Mucosa of descending colon (tissue), 3 donors: Measurements from ENCODE around the gene PPARD. TPM values are rescaled to one million over a fixed set of nuclear protein-coding genes. Genes with fewer than 3 reads are reported as not detected.

Source experiments
- ATAC-seq: fragments of 200-7000 bp; cut with Tn5 transposase; one replicate; pipeline ENCODE4 v1.9.1; 2020; ENCODE audit warnings: mild to moderate bottlenecking, moderate library complexity
- DNase-seq, 3 donors: peaks; one replicate each; pipeline ENCODE4 v3.0.0-alpha.2; 2020
- H3K36me3 ChIP-seq: fragments of 200-600 bp; one replicate; pipeline ENCODE4 v1.8.0; 2021; ENCODE audit warnings: low read depth, mild to moderate bottlenecking
- H3K4me1 ChIP-seq: fragments of 200-600 bp; one replicate; pipeline ENCODE4 v1.8.0; 2021; ENCODE audit warnings: low read depth, mild to moderate bottlenecking
- H3K4me3 ChIP-seq: fragments of 200-600 bp; one replicate; pipeline ENCODE4 v1.8.0; 2021; ENCODE audit warnings: mild to moderate bottlenecking
- H3K9me3 ChIP-seq: fragments of 200-600 bp; one replicate; pipeline ENCODE4 v1.8.0; 2021; ENCODE audit warnings: mild to moderate bottlenecking
- intact Hi-C, 2 donors: fragments of 100-400 bp; cut with DNase I in 1 of 2; cut with micrococcal nuclease in 1 of 2; formaldehyde crosslinking; loops; one replicate each; pipeline versions ENCODE4 v1.11.0 to v1.11.1; 2022; cut with DNase I, micrococcal nuclease
- total RNA-seq, 3 donors: library from RNA; stranded (reverse); fragmentation: NEBNext Ultra II Directional in 2 of 3; extraction: Animal tissue kit (Norgen Biotek cat#: 25700) in 2 of 3; gene quantifications; one replicate each; pipeline versions ENCODE4 v1.2.1 to v1.2.4, GENCODE V29; 2021 to 2023
- TF ChIP-seq, protein P1 (sequence below): fragments of 200-600 bp; IDR thresholded peaks from one replicate; pipeline ENCODE4 v1.8.0; 2022; ENCODE audit warnings: antibody characterized with exemption, mild to moderate bottlenecking
- donor health status: DM: no; HTN: no; CAD: no; lungs with moderate emphysema.
- donor health status: DM: no; HTN: no; CAD: no.
- donor health status: DM: no; HTN: yes; CAD: no.

PPARD gene
- total RNA-seq, 3 donors from 2014 or later = 44.4 to 66.7 (median 65.6) TPM

DNA sequence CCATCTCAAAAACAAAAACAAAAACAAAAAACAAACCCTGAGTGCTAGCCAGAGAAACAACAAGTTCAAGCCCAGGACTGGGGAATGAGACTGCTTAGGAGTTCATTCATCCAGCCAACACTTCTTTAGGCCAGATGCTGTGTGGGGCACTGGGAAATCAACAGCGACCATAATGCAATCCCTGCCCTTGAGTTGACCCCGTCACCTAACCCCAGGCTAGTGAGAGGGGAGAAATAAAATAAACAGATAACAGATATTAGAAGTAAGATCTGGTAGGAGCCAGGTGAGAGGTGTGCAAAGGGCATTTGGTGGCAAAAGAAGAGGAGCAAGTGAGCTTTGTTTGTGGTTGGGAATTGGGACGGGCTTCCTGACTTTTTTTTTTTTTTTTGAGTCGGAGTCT, 120.9 kb downstream of the PPARD start:
- intact Hi-C loops = no loop called here

DNA sequence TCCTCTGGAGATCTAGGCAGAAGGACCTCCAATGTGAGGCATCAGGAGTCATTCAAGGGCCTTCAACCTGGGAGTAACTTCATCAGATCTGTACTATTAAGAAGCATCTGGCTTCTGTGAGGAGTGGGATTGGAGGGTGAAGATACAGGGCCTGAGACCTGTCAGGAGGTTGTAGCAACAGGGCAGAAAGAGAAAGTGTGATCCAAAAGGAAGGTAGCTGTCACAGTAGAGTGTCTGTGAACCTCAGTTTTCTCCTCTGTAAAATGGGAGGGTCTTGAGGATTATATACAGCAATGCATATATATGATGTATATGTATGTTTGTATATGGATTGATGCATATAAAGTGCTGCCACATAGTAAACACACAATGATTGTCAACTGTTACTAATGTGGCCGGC, 123.3 kb downstream of the PPARD start:
- peaks cover 10% of the 10 kb centered on the region for H3K4me1 ChIP-seq
- H3K36me3 ChIP-seq = no peaks in the 10 kb centered on the region
- TF ChIP-seq, protein P1, sequence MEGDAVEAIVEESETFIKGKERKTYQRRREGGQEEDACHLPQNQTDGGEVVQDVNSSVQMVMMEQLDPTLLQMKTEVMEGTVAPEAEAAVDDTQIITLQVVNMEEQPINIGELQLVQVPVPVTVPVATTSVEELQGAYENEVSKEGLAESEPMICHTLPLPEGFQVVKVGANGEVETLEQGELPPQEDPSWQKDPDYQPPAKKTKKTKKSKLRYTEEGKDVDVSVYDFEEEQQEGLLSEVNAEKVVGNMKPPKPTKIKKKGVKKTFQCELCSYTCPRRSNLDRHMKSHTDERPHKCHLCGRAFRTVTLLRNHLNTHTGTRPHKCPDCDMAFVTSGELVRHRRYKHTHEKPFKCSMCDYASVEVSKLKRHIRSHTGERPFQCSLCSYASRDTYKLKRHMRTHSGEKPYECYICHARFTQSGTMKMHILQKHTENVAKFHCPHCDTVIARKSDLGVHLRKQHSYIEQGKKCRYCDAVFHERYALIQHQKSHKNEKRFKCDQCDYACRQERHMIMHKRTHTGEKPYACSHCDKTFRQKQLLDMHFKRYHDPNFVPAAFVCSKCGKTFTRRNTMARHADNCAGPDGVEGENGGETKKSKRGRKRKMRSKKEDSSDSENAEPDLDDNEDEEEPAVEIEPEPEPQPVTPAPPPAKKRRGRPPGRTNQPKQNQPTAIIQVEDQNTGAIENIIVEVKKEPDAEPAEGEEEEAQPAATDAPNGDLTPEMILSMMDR = no peak
- no peak for ATAC-seq
- no peak overlapping the region for H3K4me3 ChIP-seq
- H3K9me3 ChIP-seq = no peaks in the 10 kb centered on the region
- intact Hi-C loops = no loop called here
- no peak for DNase-seq

More for the DNA sequence above, 120.9 kb downstream of the PPARD start:
- TF ChIP-seq, protein P1 = no peak
- Histone ChIP-seq H3K4me1 (peaks cover 4% of the 10 kb centered on the region), H3K4me3 (no peak overlapping the region), H3K9me3 (no peaks in the 10 kb centered on the region), H3K36me3 (no peaks in the 10 kb centered on the region)
- ATAC-seq = no peak
- no peak for DNase-seq

DNA sequence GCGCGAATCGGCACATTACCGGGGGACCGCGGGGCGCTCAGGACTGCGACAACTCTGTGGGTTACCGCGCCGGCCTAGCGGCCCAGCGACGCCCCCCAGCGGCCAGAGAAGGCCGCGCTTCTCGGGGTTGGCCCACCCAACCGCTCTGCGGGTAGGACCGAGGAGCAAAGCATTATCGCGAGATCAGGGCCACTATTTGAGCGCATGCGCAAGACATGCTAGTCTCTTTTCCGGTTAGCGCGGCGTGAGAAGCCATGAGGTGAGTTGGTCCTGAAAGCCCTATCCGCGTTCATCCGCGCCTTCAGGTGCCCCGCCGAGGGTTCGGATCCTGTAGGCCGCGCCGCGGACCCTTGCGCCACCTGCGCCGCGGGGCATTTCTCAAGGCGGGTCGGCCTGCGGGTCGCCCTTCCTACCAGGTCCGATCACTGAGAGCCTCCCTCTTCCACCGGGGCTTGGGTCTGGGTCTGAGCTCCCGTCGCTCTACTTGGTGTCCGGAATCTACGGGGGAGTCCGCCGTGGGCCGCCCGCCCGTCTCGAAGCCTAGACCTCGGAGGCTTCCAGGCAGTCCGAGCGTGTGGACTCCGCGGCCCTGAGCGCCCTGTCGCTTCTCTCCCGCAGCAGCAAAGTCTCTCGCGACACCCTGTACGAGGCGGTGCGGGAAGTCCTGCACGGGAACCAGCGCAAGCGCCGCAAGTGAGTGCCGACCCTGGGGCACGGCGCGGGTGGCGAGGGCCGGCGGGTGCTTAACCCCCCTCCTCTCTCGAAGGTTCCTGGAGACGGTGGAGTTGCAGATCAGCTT, 126.0 kb downstream of the PPARD start, which contains the start of gene RPL10A:
Gene RPL10A (plus strand): TSS at position 221 of the 799 bp plus-strand sequence. CDS start 34 bp downstream, at position 255.
- intact Hi-C loops = no loop called here
- H3K9me3 ChIP-seq = no peaks in the 10 kb centered on the region
- H3K36me3 ChIP-seq = peaks cover 3% of the 10 kb centered on the region
- peaks cover 20% of the 10 kb centered on the region for H3K4me1 ChIP-seq
- DNase-seq (peak; percentile 96 to 97 (median 97)), ATAC-seq (peak; percentile 93)
- TF ChIP-seq, protein P1 = peak; percentile 96
- peak within 1 kb of the TSS; percentile 66 for H3K4me3 ChIP-seq

DNA sequence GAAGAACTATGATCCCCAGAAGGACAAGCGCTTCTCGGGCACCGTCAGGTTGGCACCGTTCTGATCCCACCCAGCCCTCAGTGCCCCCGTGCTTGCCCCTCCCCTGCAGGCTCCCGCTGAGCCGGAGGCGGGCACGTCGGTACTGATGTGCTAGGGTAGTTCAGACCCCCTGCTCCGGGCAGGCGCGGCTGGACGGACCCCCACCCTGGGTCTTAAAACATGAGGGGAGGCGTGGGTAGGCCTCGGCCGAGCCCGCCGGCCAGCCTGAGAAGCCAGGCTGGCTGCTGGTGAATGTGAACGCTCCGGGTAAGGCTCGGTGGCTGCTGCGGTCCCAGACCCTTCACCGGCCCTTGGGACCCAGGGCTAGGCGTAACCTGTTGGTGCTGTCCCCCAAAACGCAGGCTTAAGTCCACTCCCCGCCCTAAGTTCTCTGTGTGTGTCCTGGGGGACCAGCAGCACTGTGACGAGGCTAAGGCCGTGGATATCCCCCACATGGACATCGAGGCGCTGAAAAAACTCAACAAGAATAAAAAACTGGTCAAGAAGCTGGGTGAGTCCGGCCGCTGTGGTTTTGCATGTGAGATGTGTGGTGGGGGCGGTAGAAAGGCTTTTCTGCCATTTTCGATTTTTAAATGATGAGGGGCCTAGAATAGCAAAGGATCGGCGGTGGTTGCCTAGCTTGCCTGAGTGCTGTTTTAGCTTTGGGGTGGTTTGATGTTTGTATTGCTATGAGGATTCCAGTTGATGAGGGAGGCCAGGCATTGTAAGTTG, 126.8 kb downstream of the PPARD start:
- H3K36me3 ChIP-seq = peaks cover 3% of the 10 kb centered on the region
- peak overlapping the region; percentile 66 for H3K4me3 ChIP-seq
- intact Hi-C loops = no loop called here
- ATAC-seq (peak; percentile 29), DNase-seq (peak in 1 of 3 donors; percentile 74)
- TF ChIP-seq, protein P1 = no peak
- H3K9me3 ChIP-seq = no peaks in the 10 kb centered on the region
- peaks cover 20% of the 10 kb centered on the region for H3K4me1 ChIP-seq

DNA sequence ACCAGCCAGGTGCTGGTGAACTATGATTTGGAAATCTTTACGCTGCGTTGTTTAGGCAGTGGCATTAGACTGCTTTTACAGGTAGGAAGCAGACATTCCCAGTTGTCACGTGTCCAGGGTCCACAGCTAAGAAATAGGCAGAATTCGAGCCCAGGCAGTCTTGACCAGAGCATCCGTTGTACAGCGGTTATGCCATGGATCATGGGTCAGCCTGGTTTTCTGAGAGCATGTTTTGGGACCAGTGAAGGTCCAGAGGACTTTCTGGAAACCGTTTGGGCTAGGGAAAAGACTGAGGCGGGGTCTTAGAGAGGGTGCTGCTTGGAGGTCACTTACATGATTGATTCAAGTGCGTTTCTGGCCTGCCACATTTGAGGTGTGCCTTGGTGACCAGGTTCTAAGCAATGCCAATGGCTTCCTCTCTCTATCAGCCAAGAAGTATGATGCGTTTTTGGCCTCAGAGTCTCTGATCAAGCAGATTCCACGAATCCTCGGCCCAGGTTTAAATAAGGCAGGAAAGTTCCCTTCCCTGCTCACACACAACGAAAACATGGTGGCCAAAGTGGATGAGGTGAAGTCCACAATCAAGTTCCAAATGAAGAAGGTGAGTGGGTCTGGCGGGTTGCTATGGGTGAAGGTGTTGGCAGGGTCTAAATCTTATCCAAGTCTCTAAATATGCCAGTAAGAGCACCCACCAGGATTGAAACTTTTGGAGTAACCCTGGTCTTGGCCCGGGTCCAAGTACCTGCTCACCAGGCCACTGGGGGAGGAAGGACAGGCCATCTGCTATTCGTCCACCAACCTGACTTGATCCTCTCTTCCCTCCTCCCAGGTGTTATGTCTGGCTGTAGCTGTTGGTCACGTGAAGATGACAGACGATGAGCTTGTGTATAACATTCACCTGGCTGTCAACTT, 127.6 kb downstream of the PPARD start:
- Histone ChIP-seq H3K4me3 (no peak overlapping the region), H3K4me1 (peaks cover 20% of the 10 kb centered on the region), H3K9me3 (no peaks in the 10 kb centered on the region), H3K36me3 (peaks cover 3% of the 10 kb centered on the region)
- TF ChIP-seq, protein P1 = no peak
- ATAC-seq (no peak), DNase-seq (peak in 1 of 3 donors; percentile 50)
- intact Hi-C loops = no loop called here
